Activated T-cell treated with anti-CD3 and anti-CD28 coated beads for 4 hours (primary cell): ENCODE measurements around the gene TMEM145.
A peak's percentile ranks its signal among the peaks of the same experiment; 100 is the strongest.
"Not testable (repeated sequence)": the region's sequence is repeated elsewhere in the genome, so short reads cannot be mapped to it uniquely, and the experiment has no call there.

Experiments used
- DNase-seq: peaks from one replicate; pipeline ENCODE4 v3.0.0-alpha.2; 2020

TMEM145 gene

DNA sequence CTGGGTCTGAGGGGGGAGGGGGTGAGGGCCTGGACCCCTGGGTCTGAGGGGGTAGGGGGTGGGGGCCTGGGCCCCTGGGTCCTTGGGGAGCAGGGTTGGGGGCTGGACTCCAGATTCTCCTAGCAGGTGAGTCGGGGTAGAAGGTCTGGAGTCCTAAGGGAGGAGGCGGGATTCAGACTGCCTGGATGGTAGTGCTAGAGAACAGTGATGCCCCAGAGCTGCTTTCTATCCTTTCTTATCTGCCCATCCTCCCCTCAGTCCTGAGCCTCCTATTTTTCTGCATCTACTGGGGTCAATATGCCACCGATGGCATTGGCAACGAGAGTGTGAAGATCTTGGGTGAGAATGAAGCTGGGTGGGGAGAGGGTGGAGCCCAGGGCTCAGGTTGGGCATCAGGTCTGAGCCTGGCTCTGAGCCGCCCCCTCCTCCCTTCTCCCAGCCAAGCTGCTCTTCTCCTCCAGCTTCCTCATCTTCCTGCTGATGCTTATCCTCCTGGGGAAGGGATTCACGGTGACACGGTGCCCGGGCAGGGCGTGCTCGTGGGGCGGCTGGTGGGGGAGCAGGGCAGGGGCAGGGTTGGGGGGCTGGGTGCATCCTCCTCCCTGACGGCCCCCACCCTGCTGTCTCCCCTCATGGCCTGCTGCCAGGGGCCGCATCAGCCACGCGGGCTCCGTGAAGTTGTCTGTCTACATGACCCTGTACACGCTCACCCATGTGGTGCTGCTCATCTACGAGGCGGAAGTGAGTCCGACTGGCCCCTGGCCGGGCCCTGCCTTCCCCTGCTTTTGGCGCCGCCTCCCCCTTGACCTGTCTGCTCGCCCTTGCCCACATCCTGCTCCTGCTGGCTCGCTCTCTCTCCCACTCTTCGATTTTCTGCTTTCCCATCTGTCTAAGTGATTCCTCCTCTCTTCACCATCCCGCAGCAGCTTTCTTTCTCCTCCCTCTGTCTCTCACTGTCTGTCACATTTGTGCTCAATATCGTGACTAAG is 3.4 kb downstream of the TMEM145 start:
- DNase-seq = no peak

DNA sequence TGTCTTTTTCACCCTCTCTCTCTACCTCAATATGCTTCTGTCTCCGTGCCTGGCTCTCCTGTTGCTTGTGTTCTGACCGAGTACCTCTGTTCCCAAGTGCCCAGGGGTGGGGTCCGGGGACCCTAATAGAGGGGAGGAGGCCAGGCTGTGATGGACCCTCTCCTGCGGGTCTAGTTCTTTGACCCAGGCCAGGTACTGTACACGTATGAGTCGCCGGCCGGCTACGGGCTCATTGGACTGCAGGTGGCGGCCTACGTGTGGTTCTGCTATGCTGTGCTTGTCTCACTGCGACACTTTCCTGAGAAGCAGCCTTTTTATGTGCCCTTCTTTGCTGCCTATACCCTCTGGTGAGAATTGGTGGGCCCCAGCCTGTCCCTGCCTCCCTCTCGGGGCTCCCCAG is 4.4 kb downstream of the TMEM145 start:
- DNase-seq = no peak

DNA sequence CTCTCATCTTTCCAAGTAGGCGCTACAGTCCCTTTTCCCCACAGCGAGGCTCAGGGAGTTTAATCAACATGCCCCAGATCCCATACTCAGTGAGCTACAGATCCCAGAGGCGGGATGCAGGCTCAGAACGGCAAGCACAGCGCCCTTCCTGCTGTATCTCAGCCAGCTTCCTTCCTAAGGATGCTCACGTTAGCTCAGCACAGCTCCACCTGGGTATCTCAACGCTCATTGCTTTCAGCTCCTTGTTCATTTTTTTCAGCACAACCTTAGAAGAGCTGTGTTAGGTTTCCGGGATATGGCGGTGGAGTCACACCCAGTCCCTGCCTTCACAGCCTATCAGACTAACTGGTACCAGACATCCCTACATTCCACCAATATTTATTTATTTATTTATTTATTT is 9.2 kb downstream of the TMEM145 start:
- no peak for DNase-seq

DNA sequence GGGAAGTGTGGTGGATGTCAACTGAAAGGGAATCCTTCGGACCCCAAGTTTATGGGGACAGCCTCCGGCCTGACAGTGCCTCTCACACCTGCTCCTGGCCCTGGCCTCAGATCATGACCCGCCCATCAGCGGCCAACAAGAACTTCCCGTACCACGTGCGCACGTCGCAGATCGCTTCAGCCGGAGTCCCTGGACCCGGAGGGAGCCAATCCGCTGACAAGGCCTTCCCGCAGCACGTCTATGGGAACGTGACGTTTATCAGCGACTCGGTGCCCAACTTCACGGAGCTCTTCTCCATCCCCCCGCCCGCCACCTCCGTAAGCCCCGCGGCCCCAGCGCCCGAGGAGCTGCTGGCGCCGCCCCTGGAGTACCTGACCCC is 10.4 kb downstream of the TMEM145 start:
- DNase-seq = no peak

DNA sequence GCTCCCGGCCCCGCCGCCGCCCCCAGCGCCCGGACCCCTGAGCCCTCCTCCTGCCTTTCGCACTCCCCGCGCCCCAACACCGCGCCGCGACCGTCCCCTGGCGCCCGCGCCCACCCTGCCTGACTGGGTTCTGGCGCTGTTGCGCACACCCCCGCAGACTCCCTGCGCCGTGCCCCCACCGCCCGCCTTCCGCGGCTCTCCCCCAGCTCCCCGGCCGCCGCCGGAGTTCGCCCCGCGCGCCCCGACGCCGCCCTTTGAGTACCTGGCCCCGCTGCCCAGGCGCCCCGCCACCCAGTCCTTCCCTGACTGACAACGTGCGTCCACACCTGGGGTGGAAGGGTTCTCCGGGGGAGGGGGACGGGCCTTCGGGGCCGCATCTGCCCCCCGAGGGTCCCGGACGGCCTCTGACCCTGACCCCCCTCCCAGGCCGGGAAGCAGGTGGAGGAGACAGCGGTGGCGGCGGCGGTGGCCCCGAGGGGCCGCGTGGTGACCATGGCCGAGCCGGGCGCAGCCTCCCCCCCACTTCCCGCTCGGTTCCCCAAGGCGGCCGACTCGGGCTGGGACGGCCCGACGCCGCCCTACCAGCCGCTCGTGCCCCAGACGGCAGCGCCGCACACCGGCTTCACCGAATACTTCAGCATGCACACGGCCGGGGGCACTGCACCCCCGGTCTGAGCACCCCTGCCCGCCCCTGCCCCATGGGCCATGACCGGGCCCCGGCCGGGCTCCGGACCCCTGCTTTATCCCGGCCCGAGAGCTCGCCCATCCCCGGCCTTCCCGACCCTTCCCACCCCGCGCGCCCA is 10.9 kb downstream of the TMEM145 start:
- no peak for DNase-seq

DNA sequence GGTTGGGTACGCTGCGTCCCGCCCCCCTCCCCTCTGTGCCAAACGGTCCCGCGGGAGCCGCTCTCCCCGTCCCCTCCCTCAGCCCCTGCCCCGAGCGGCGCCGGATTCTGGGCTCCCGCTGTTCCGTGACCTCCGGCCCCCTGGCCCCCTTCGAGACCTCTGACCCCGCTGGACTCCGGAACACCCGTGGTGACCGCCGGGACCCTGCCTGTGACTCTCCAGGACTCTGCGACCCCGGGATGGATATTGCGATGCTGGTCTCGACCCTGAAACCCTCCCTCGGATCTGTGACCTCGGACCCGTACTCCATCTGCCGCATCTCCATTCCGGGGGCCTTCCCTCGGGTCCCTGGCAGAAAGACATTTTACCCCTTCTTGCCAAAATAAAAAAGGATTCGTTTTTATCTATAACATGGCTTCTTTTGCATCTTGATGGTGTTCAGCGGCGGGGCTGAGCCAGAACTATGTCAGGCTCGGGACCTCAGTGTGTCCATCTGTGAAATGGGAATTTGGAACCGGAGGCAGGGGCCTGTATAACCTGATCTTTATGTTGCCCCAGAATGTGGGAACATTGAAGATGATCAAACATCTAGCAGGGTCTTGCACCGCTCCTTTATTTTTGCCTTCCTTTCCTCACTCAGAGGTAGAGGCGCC is 11.7 kb downstream of the TMEM145 start:
- DNase-seq = no peak

DNA sequence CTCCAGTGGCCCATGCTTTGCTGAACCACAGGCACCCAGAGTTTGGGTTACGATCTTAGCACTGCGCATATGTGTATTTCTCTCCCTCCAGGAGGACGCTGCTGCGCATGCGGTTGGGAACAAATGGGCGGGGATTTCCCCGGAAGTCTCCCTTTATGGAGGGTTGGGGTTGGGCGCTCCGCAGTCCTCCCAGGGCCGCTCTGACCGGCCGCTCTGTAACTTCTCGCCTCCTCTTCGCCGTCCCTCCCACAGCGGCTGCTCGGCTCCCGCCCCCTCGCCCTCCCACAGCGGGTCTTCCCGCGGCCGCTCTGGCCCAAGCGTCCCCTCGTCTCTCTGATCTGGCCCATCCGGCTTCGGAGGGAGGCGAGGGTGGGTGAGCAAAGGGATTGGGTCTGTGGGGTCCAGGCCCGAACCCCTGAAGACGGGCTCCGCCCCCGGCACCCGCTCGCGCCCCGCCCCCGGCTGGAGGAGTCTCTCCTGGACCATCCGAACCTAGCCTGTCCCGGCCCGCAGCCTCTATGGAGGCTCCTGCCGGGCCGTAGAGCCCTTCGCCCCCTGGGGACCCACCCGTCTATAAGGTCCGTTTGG is 12.3 kb downstream of the TMEM145 start, which contains the start of gene MEGF8:
TSS of gene MEGF8 (plus strand) at position 328 of the 588 bp plus-strand sequence. CDS start 609 bp downstream, outside the sequence.
- DNase-seq = peak; percentile 98

DNA sequence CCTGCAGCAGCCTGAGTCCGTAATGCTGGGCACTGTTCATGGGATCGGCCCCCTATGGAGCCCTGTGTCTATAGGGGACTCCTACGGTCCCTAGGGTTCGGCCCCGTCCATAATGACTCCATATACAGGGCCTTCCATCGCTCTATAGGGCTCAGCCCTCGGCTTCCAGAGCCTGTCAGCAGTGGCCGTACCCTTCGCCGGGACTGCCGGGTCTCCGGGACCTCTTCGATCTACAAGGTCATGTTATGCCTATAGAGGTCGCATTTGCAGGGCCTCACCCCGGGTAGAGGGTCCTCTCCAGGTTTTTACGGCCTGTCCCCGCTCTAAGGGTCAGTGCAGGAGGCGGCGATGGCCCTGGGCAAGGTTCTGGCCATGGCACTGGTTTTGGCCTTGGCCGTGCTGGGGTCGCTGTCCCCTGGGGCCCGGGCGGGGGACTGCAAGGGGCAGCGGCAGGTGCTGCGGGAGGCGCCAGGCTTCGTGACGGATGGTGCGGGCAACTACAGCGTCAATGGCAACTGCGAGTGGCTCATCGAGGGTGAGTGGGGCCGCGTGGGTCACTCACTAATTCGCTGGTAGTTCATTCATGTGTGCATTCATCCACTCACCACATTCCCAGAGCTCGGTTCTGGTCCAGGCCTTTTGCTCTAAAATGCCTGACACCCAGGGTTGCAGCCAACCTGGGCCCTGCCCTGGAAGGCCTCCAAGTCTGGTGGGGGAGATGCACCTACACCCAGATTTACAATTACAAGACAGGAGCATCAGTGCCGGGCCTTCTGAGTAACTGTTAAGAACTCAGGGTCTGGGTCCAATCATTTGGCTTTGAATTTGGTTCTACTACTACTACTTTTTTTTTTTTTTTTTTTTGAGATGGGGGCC is 13.0 kb downstream of the TMEM145 start:
- no peak for DNase-seq

DNA sequence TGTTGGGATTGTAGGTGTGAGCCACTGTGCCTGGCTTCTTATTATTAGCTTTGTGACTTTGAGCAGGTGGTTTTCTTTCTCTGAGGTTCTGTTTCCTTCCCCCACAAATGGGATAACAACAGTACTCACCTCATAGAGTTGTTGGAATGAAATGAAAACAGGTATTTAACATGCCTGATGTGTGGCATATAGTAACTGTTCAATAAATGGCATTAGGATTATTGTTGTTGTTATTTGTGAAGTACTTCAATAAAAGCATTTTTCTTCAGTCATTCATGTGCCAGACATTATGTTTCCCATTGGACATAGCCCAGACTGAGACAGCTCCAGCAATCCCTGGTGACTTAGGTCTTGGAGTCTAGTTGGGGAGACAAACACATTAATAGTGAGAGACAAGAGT is 13.9 kb downstream of the TMEM145 start:
- no peak for DNase-seq

DNA sequence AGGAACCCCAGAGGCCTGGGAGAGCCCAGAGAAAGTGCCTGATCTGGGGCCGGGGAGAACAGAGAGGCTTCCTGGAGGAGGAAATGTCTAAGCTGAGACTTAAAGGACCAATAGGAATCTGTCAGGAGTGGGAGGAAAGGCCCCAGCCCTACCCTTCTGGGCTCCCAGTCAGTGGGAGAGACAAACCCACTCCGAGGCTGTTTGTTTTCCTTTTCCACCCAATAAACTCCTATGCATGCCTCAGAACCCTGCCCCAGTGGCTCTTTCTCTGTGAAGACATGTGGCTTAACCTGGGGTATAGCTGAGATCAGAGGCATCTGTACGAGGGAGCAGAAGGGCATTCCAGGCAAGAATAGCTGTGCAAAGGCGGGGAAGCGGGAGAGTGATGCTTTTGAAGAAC is 14.3 kb downstream of the TMEM145 start:
- no peak for DNase-seq

DNA sequence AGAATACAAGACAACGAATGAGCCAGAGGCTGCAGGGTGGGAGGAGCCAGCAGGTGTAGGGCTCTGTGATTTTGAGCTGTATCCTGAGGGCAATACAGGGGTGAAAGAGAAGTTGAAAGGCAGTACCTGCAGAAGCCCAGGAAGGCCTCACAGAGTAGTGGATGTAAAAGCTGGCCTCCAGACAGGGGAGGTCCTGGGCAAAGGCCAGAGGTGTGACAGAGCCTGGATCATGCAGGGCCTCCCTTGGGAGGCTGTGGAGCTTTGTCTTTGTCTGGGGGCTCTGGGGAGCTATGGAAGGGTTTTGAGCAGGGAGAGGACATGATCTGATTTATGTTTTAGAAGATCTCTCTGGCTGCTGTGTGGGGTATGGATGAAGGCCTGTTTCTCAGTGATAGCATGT is 15.0 kb downstream of the TMEM145 start:
- no peak for DNase-seq

DNA sequence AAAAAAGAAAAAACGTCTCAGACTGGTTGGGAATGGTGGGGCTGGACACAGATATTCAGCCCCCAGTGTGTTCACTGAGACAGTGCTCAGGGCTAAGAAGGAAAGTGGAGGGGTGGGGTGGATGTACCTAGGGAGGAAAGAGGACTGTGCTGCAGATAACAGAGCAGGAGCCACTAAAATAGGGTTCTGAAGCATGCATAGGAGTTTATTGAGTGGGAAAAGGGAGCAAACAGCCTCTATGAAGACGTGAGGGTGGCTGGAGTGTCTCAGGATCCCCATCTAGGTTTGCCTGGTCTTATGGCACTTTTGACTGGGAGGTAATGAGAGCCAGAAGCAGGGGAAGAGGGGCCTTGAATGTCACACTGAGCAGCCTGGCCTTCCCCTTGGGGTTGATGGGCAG is 15.7 kb downstream of the TMEM145 start:
- no peak for DNase-seq

DNA sequence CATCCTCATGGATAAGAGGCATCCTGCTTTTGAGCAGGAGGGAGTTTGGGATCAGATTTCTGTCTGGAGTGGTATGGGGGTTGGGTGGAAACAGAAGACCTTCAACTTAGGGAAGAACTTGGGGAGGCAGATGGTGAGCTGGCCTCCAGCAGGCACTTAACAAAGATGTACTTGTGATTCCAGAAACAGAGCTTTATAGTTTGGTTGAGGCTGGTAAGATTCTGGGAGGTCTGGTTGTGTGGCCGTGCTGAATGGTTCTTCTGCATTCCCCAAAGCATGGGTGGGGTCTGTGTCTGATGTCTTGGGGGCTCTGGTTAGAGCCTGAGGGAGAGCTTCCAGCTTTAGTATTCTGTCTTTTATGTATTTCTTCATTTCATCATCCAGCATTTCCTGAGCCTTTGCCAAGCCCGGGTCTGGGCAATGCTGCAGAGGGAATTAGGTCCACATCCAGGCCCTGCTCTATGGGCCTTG is 17.2 kb downstream of the TMEM145 start:
- no peak for DNase-seq

DNA sequence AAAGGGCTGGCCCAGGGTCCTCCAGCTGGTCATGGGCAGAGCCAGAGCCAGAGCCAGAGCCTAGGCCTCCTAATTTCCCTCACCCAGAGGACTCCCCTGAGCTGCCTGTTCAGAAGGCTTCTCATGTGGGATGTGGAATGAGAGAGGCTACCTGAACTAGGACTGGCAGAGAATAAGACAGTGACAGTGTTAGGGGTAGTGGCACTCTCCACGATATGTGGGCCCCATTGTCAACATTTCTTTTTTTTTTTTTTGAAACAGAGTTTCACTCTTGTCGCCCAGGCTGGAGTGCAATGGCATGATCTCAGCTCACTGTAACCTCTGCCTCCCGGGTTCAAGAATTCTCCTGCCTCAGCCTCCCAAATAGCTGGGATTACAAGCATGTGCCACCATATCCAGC is 18.2 kb downstream of the TMEM145 start:
- DNase-seq = not testable (repeated sequence)

DNA sequence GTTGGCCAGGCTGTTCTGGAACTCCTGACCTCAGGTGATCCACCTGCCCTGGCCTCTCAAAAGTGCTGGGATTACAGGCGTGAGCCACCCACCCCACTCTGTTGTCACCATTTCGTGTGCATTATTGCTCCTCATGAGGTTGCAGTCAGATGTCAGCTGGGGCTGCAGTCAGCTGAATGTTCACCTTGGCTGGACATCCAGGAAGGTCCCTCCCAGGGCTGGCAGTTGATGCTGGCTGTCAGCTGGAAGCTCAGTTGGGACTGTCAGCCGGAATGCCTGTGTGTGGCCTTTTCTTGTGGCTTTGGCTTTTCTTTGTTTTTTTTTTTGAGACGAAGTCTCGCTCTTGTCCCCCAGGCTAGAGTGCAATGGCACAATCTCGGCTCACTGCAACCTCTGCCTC is 18.9 kb downstream of the TMEM145 start:
- no peak for DNase-seq

DNA sequence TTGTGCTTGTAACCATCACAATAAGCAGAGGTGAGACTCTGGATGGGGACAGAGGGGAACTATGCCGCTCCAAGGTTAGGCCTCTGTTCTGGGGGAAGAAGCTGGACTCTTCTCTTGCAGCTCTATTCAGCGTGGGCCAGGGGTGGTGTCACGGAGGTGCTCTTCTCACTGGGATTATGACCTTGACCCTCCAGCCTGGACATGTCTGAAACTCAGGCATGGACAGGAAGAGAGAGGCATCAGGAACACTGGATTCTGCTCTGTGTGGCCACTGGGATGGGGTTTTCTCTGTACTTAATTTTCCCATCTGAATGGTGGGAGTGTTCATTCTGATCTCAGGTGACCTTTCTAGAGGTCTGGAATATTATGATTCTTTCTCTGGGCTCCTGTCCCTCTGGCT is 19.9 kb downstream of the TMEM145 start:
- DNase-seq = no peak

DNA sequence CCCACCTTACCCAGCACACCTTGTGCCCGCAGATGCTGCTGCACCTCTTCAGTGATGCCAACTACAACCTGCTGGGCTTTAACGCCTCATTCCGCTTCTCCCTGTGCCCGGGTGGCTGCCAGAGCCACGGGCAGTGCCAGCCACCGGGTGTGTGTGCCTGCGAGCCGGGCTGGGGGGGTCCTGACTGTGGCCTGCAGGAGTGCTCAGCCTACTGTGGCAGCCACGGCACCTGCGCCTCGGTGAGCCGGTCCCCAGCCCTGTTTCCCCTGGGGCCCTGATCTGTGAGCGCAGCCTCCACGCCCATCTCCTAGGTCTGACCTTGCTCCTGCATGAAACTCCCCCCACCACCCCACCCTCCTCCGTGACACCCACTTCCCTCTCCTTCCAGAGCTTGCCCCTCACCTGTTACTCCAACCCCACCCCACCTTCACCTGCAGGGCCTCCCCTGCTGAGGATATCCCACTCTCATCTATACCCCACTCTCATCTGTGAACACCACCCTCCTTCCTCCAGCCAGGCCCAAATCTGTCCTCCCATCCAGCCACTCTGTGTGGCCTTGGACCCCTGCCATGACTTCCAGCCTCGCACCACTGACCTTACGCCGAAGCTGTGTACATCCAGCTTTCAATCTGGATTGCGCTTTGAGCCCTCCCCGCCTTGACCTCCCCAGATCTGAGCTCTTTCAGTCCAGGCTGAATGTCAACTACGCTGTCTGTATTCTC is 21.0 kb downstream of the TMEM145 start:
- DNase-seq = no peak

DNA sequence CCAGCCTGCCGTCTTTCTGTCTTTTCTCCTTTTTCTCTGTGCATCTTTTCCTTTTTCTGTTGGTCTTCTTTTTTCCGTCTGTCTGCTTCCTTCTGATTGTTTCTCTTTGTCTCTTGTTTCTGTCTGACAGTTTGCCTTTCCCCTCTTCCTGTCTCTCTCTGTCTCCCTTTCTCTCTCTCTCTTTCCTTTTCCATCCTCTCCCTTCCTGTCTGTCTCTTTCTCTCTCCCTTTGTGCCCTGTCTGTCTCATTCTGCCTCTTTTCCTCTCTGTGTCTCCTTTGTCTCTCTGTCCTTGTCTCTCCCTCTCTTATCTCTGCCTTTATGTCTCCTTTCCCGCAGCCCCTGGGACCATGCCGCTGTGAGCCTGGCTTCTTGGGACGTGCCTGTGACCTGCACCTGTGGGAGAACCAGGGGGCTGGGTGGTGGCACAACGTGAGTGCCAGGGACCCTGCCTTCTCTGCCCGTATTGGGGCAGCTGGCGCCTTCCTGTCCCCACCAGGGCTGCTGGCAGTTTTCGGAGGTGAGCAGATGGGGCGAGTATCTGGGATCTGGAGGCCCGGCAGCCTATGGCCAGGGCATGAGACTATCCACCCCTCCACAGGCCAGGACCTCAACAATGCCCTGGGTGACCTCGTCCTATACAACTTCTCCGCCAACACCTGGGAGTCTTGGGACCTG is 21.7 kb downstream of the TMEM145 start:
- no peak for DNase-seq

DNA sequence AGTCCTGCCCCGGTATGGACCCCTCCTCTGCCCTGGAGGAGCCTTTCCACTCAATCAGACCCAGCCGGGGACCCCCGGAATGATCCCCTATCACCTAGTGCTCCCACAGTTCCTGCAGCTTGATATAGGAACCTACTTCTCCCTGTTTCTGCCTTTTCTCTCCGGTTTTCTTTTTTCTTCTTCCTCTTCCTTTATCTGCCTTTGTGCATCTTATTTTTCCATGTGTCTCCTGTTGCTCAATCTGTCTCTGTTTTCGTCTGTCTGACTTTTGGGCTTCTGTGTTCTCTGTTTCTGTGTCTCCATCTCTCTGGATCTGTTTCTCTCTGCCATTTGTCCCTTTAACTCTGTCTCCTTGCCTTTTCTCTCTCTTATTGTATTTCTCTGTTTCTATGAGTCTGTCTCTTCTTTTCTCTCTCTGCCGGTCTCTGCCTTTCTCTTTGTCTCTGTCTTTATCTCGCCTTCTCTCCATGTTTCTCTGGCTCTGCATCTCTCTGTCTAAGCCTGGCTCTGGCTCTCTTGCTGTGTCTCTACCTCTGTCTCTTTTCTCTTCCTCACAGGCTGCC is 22.3 kb downstream of the TMEM145 start:
- DNase-seq = no peak

DNA sequence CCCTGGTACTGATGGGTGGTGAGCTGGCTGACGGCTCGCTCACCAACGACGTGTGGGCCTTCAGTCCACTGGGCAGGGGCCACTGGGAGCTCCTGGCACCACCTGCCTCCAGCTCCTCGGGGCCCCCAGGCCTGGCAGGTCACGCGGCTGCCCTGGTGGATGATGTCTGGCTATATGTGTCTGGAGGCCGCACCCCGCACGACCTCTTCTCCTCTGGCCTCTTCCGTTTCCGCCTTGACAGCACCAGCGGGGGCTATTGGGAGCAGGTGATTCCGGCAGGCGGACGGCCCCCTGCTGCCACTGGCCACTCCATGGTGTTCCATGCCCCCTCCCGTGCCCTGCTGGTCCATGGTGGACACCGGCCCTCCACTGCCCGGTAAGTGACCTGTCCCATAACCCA is 22.9 kb downstream of the TMEM145 start:
- no peak for DNase-seq
